Stomach (tissue), 9 donors: ENCODE results near the gene ANKRD42. TPM values are rescaled to one million over a fixed set of nuclear protein-coding genes. Genes with fewer than 3 reads are reported as not detected.
"Not testable (repeated sequence)": the region's sequence is repeated elsewhere in the genome, so short reads cannot be mapped to it uniquely, and the experiment has no call there.

Experiments
- DNase-seq, 2 donors: peaks; one replicate each; pipeline versions ENCODE4 v3.0.0 to v3.0.0-alpha.2; 2013 to 2019
- H3K27ac ChIP-seq, 5 donors: fragments of 200-600 bp in 4 of 5; sonication (generic) in 4 of 5; one replicate each; pipeline ENCODE4 v1.5.1; 2013 to 2019; ENCODE audit warnings: mild to moderate bottlenecking in 1 of 5, moderate library complexity in 1 of 5
- H3K27me3 ChIP-seq, 3 donors: fragments of 200-600 bp; sonication (generic); one replicate each; pipeline ENCODE4 v1.5.1; 2017 to 2019; ENCODE audit warnings: mixed run types in 1 of 3
- H3K36me3 ChIP-seq, 4 donors: fragments of 200-600 bp; sonication (generic); 1 replicate in 3 of 4; 2 replicates in 1 of 4; pipeline ENCODE4 v1.5.1; 2016 to 2019
- H3K4me1 ChIP-seq, 4 donors: fragments of 200-600 bp; sonication (generic); one replicate each; pipeline ENCODE4 v1.5.1; 2016 to 2019
- H3K4me3 ChIP-seq, 4 donors: fragments of 200-600 bp; sonication (generic) in 3 of 4; one replicate each; pipeline ENCODE4 v1.5.1; 2016 to 2019; ENCODE audit warnings: mild to moderate bottlenecking in 1 of 4
- H3K9me3 ChIP-seq, 4 donors: fragments of 200-600 bp; sonication (generic); one replicate each; pipeline ENCODE4 v1.5.1; 2016 to 2019
- EP300 ChIP-seq: sonication (generic); formaldehyde crosslinking; IDR thresholded peaks from one replicate; pipeline ENCODE4 v1.6.1; 2017; ENCODE audit warnings: antibody characterized with exemption
- POLR2A ChIP-seq, 4 donors: fragments of 450-650 bp; IDR thresholded peaks; one replicate each; pipeline ENCODE4 v1.6.1; 2016; ENCODE audit warnings: antibody characterized with exemption in 4 of 4, control low read depth in 2 of 4, mild to moderate bottlenecking in 1 of 4, moderate library complexity in 1 of 4
- POLR2AphosphoS5 ChIP-seq, 3 donors: sonication (generic); formaldehyde crosslinking; IDR thresholded peaks; one replicate each; pipeline ENCODE4 v1.6.1; 2016; ENCODE audit warnings: antibody characterized with exemption in 3 of 3
- WGBS, 5 donors: extraction: QIAGEN DNeasy Blood & Tissue Kit in 3 of 5; methylation state at CpG; one replicate each; pipeline versions ENCODE4 v1.1.5 to v1.1.7; 2013 to 2018; 5-methylcytosine and 5-hydroxymethylcytosine counted together
- intact Hi-C: fragments of 100-400 bp; cut with DNase I; formaldehyde crosslinking; loops from one replicate; pipeline ENCODE4 v1.15.1; 2023; ENCODE audit warnings: low total_unique reads
- polyA plus RNA-seq, 3 donors: library from polyadenylated mRNA; stranded (reverse); fragments of 200-250 nt; gene quantifications; one replicate each; pipeline ENCODE4 v1.2.3, GENCODE V29; 2013
- total RNA-seq, 5 donors: library from RNA; depleted of rRNA; stranded (reverse); fragments of >200 nt; gene quantifications; one replicate each; pipeline versions ENCODE4 v1.1.0 to v1.2.3, GENCODE V29; 2014 to 2016
- TF ChIP-seq, protein P1 (sequence below), 7 experiments: fragments of 450-650 bp in 4 of 7; fragments of 200-600 bp in 3 of 7; sonication (generic) in 3 of 7; IDR thresholded peaks; one replicate each; pipeline ENCODE4 v1.5.1; 2016 to 2019; ENCODE audit warnings: antibody characterized with exemption in 7 of 7, control low read depth in 2 of 7, mild to moderate bottlenecking in 1 of 7
- donor health status: healthy with polysubstance abuse.
- donor health status: Bipolar disorder and iron deficiency.
- donor health status: healthy.

The ANKRD42 gene
- total and polyA plus RNA-seq, 8 donors: 0.87 to 21.0 (median 4.9) TPM

DNA sequence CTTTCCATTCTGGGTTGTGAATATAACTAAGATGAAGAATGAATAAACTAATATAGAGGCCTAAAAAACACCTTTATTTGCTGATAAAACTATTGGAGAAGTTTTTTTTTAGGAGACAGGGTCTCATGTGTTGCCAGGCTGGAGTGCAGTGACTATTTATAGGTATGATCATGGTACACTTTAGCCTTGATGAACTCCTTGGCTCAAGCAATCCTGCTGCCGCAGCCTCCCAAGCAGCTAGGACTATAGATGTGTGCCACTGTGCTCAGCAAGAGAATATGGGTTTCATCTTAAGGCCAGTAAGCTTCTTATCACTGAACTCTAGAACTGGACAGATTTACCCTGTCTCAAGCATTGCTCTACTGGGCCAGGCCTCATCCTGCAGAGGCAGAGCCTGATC is 66.0 kb downstream of the ANKRD42 start:
- Histone ChIP-seq H3K9me3 (no peaks in the 10 kb centered on the region), H3K27me3 (no peaks in the 10 kb centered on the region), H3K4me1 (peaks cover 0 to 12% (median 2%) of the 10 kb centered on the region in 4 donors), H3K36me3 (peaks cover 3 to 73% (median 66%) of the 10 kb centered on the region in 4 donors), H3K27ac (no peak overlapping the region), H3K4me3 (no peak overlapping the region)
- TF ChIP-seq EP300 (no peak), POLR2AphosphoS5 (IDR thresholded peaks at IDR 0.05) (no peak), POLR2A (IDR thresholded peaks at IDR 0.05) (no peak)
- TF ChIP-seq, protein P1, sequence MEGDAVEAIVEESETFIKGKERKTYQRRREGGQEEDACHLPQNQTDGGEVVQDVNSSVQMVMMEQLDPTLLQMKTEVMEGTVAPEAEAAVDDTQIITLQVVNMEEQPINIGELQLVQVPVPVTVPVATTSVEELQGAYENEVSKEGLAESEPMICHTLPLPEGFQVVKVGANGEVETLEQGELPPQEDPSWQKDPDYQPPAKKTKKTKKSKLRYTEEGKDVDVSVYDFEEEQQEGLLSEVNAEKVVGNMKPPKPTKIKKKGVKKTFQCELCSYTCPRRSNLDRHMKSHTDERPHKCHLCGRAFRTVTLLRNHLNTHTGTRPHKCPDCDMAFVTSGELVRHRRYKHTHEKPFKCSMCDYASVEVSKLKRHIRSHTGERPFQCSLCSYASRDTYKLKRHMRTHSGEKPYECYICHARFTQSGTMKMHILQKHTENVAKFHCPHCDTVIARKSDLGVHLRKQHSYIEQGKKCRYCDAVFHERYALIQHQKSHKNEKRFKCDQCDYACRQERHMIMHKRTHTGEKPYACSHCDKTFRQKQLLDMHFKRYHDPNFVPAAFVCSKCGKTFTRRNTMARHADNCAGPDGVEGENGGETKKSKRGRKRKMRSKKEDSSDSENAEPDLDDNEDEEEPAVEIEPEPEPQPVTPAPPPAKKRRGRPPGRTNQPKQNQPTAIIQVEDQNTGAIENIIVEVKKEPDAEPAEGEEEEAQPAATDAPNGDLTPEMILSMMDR (IDR thresholded peaks at IDR 0.05): no peak
- intact Hi-C loops: no loop called here
- DNase-seq: no peak
- WGBS, 5 donors: 91 to 97% (median 95%) methylated on average over 1 of the region's 1 CpG

DNA sequence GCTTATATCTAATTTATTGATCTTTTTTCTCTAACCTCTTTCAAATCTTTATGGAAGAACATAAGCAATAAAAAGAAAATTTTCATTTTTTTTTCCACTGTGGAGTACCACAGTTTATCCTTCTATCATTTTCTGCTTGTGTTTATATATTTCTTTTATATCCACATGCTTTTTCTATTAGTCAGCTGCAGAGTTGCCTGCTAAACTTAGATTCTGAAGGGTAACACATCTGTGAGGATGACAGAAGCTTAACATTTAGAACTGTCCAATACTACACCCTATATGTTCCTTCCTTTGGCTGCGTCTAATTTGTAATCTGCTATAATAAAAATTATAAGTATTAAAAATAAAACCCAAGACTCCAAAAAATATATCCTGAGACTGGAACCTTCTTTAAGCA is 71.8 kb downstream of the ANKRD42 start:
- intact Hi-C loops: no loop called here
- DNase-seq: no peak
- 81 to 100% (median 98%) methylated on average over 1 of the region's 1 CpG for WGBS, 5 donors
- no peaks in the 10 kb centered on the region for H3K9me3 ChIP-seq
- H3K27me3 ChIP-seq: no peaks in the 10 kb centered on the region
- TF ChIP-seq POLR2A (IDR thresholded peaks at IDR 0.05) (no peak), EP300 (no peak), POLR2AphosphoS5 (IDR thresholded peaks at IDR 0.05) (no peak)
- TF ChIP-seq, protein P1 (IDR thresholded peaks at IDR 0.05): no peak
- peaks cover 0 to 4% (median 0%) of the 10 kb centered on the region in 4 donors for H3K4me1 ChIP-seq
- H3K36me3 ChIP-seq: peaks cover 17 to 83% (median 77%) of the 10 kb centered on the region in 4 donors
- H3K27ac ChIP-seq: no peak overlapping the region
- no peak overlapping the region for H3K4me3 ChIP-seq

- H3K4me1 ChIP-seq, H3K4me3 ChIP-seq, H3K27ac ChIP-seq, H3K27me3 ChIP-seq, DNase-seq, intact Hi-C loops, H3K9me3 ChIP-seq: not testable (repeated sequence)
- peaks cover 18 to 82% (median 77%) of the 10 kb centered on the region in 4 donors for H3K36me3 ChIP-seq
- 45 to 59% (median 48%) methylated on average over 2 of the region's 2 CpGs for WGBS, 5 donors
Measured at GRCh38 chr11:83269080-83269479, 75.6 kb downstream of the ANKRD42 start.

DNA sequence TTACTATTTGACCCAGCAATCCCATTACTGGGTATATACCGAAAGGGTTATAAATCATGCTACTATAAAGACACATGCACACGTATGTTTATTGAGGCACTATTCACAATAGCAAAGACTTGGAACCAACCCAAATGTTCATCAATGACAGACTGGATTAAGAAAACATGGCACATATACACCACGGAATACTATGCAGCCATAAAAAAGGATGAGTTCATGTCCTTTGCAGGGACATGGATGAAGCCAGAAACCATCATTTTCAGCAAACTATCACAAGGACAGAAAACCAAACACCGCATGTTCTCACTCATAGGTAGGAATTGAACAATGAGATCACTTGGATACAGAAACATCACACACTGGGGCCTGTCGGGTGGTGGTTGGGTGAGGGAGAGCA is 78.2 kb downstream of the ANKRD42 start:
- H3K4me3 ChIP-seq, H3K4me1 ChIP-seq, intact Hi-C loops, H3K9me3 ChIP-seq, H3K27ac ChIP-seq, H3K27me3 ChIP-seq, DNase-seq: not testable (repeated sequence)
- 96 to 99% (median 97%) methylated on average over 5 of the region's 5 CpGs for WGBS, 5 donors
- peaks cover 8 to 83% (median 79%) of the 10 kb centered on the region in 4 donors for H3K36me3 ChIP-seq

DNA sequence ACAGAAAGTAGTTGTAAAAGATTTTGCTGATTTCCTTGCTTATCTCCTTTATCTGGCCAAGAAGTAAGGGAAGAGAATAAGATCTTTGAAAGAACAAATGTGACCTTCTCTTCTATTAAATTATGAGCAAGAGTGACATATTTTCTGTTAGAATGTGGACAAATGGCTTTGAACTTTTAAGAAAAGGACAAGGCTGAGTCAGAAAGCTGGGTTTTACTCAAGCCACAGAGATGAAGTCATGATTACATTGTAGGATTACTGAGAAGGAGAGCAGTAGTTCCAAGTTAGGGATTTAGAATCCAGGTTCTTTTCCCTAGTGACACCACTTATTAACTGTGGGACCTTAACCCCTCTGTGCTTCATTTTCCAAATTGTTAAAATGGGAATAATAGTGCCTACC is 79.1 kb downstream of the ANKRD42 start:
- Histone ChIP-seq H3K9me3 (no peaks in the 10 kb centered on the region), H3K27me3 (no peaks in the 10 kb centered on the region), H3K4me1 (peaks cover 0 to 4% (median 0%) of the 10 kb centered on the region in 4 donors), H3K36me3 (peaks cover 8 to 83% (median 80%) of the 10 kb centered on the region in 4 donors), H3K27ac (no peak overlapping the region), H3K4me3 (no peak overlapping the region)
- TF ChIP-seq POLR2AphosphoS5 (IDR thresholded peaks at IDR 0.05): no peak
- TF ChIP-seq EP300: no peak
- no peak for TF ChIP-seq POLR2A (IDR thresholded peaks at IDR 0.05)
- TF ChIP-seq, protein P1 (IDR thresholded peaks at IDR 0.05): no peak
- DNase-seq: no peak
- intact Hi-C loops: no loop called here
